NCI-H526 (cell line): ENCODE measurements around the gene DPF3.
A peak's percentile ranks its signal among the peaks of the same experiment; 100 is the strongest.

Experiments used
- DNase-seq, 2 experiments: peaks; one replicate each; lab custom pipeline; 2025; lab: John Stamatoyannopoulos, UW

Gene DPF3

DNA sequence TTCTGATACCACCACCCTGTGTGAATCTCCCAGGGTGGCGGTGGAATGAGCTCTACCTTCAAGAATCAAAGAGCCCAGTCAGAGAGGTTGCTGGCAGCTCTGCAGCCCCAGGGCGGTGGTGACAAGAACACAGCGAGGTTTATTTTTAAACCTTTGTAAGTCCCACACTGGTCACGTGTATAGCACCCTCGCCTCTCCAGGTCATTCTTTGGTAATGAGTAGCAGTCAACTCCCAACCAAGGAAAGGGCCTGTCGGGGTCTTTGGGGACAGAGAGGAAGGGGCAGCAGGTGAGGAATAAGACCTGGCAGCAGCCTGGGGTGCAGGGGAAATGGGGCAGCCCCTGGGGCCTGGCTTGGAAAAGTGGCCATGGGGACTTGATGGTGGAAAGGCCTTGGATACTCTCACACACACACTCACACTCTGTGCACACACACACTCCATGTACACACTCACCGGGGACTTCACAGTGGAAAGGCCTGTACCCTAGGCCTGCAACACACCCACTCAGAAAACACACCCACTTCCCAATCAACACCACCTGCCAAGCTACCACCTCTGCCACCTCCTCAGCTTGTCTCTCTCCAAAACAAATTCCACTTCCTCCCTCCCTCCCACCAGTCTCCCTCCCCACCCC lies 178.6 kb downstream of the DPF3 start:
- DNase-seq, result no peak

DNA sequence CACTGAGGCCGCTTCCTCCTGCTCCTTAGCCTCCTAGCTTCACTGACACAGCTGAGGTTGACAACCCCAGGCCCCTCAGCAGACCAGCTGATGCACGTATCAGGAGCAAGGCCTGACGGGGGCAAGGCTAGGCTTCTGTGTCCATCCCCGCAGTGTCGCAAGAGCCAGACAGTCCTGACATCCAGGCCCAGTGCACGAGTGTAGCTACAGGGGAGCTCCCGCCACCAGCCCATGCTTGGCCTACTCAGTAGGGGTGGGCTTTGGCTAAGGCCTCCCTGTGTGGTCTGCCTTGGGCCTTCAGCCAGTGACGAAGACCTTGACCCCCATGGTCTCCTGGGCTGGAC lies 179.1 kb downstream of the DPF3 start:
- no peak for DNase-seq

DNA sequence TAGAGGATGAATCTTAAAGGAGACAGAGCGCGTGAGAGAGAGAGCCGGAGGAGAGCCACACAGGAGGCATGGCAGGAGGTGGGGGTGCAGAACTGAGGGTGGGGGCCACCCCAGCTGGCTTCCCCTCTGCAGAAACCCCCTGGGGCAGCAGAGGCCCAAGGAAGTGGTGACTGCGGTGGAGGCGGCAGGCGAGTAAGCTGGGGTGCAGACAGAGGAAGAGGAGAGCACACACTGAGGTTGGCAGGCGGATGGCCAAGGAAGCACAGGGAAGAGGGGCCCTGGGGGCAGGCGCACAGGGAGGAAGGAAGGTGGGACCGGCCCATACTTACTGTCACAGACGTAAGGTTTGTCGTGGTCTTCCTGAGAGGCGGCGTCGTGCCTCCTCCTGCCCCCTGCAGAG lies 179.8 kb downstream of the DPF3 start:
- DNase-seq, result no peak

DNA sequence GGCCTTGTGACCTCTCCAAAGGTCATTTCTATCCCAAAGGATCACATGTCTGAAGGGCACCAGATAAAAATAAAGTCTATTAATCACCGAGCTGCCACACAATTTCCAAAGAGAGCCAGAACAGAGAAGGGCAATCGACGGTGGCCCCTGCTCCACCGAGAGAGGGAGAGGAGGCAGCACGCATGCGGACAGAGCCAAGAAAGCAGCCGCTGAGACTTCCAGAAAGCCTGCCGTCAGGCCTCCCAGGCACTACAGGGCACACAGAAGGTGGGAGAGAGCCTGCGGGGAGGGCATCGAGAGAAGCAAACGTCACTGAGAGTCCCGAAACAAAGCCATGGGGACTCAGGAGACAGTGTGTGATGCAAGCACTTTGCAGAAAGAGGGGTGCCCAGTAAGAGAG lies 182.0 kb downstream of the DPF3 start:
- no peak for DNase-seq

DNA sequence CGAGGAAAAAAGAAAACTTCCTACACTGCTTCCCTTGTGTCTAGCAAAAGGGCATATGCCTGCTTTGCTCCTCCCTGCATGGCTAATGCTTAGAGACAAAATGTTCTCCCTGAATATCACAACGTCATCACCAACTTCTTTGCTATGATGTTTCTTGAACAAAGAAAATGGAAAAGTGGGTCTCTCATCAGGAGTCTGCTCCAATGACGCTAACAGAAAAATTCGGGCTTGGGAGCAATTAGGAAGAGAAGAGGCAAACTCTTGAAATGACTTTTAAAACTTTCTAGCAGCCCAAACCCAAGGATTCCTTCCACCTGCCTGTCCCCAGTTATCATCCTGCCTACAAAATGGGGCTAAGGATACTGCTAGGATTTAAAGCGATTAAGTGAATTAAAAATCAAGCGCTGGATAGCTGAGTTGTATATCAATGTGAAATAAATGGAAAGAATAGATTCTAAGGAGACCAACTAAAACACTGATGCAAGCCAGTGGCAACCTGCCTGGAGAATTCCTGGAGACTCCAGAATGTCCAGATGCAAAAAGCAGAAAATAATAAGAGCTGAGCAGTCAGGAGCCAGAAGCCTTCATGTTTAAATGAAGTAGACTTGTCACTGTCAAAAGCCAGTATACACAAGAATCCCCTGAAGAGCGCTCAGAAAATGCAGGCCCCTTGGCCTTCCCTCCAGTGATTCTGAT lies 183.8 kb downstream of the DPF3 start:
- DNase-seq, result no peak

DNA sequence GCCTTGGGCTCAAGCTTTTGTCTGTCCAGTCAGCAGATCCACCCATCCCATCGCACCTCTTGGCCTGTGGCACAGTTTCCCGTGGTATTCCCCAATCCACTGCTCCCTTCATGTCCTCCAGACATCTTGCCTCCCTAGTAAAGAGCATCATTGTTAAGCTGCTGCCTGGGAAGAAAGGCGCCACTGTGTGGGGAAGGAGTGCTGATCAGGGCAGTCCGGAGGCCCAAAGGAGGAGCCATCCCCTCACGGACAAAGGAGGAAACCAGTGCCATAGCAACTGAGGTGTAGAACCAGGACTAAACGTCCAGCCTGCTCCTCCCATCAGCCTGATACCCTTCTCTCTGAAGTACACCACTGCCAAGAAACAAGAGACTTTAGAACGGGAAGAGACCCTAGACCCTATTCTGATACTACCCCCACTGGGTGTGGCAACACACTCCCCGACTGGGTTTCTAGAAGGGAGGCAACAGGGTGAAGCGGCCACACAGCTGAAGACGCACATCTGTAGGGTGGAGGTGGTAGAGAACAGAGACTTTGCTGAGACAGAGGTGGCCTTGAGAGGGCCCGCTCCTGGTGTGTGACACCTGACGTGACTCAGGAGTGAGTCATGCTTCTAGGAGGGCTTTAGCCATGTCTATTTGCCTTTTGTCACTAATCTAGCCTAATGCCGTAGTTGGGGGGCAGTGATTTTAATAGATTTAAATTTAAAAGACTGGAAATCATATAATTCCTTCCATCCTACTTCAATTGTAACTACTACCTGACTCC lies 185.0 kb downstream of the DPF3 start:
- no peak for DNase-seq

DNA sequence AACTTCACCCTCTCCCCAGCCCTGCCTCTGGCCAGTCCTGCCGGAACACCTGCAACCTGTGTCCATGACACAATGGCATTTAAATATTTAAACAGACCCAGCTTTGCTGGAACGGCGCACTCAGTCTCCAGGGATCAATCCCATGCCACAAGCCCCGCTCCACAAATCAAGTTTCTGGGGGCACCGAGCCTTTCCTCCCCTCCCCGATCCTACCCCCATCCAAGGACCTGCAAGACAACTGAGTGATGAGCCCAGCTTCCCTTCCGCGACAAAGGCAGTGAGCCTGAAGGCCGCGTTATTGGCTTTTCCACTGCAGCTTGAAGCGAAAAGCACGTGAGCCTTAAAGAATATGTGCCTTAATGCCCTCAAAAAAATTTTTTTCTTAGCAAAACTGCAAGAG lies 185.7 kb downstream of the DPF3 start:
- peak in 1 of 2 experiments; percentile 4 for DNase-seq

DNA sequence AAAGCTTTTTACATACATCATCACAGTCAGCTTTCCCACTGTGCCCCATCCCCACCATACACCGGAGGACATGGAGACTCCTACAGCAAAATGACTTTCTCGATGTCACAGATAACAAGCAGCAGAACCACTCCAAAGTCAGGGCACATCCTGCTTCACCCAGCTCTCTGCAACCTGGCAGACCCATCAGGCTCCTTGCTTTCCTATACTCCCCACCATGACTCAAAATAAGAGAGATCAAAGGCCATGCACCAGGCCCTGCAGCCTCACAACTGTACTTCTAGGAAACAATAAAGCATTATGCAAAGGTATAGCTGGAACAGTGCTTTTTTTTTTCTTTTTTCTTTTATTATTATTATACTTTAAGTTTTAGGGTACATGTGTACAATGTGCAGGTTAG lies 187.4 kb downstream of the DPF3 start:
- DNase-seq, result no peak

DNA sequence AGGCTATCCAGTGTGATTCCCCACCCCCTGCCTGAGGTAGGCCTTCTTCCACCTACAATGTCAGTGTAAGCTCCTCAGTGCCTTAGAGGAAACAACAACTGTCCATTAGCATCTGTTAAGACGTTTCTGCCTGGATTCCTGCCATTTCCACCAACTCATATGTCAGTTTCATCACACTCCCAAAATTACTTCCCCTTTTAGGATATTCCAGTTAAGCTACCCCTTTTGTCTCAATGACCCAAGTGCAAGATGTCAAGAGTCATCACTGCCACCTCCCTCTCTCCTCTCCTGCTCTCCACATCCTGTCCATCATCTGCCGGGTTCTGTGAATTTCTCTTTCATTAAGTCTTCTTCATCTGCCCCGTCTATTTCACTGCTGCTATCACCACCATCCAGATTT lies 189.4 kb downstream of the DPF3 start:
- DNase-seq, result no peak

DNA sequence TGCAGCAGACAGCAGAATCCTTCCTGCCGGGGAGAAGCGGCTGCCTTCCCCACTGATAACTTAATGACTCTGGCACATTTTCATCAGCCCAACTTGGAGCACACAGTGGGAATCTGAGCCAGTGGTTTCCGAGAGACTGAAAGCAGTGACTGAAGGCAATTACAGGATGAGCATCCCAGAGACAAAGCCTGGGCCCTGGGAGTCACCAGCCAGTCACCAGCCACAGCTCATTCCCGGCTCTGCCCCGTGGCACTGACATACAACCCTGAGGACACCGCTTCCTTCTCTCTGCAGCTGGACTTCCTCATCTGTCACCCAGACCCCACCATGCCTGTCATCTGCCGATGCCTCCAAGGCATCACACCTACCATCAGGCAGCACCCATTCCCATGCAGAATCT lies 192.3 kb downstream of the DPF3 start:
- DNase-seq, result no peak

DNA sequence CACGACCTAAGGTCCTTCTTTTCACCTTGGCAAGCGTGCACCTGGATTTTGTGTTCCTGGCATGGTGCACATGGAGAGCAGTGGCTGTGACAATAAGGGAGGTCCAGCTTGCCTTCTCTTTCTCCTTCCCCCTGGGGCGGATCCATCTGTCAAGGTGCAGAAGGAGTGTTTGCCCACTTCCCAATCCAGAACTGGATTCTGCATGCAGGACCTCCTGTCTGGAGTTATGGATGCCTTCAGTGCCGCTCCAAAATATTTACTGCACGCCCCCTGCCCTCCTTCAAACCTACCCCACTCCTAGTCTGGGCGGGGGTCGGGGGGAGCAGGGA lies 192.7 kb downstream of the DPF3 start:
- no peak for DNase-seq

DNA sequence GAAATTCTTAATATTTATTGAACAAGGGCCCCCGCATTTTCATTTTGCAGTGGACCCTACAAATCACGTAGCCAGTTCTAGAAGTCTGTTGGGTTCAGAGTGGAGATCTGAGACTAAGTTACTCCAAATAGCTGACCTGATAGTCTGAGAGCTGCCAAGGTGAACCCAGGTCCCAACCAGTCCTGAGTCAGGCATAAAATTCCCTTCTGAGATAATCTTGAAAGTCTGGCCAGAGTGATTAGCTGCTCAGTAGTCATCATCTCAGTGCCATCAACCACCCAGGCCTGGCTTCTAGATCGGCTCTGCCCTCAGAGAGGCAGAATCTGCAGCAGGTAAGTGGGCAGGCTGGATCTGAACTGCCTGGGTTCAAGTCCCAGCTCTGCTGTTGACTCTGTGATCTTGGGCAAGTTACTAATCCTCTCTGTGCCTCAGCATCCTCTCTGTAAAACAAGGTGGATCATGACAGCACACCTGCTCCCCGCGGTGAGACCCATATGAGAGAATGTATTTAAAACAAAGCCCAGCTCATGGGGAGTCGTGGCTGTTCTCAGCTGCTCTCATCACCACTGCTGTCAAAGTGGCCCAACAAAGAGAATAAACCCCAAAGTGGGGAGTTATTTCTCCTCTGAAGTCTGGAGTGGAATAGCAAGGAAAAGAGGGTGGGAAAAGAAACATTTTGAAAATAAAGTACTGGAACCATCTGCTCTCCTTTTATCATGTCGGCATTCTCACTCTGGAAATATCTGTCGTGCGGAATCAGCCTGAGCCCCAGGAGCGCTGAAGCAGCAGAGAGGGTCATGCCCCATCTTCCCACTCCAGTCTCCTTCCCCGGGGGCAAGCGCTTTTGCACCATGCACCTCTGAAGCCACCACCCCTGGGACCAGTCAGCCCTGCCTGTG lies 193.3 kb downstream of the DPF3 start:
- DNase-seq, result no peak

DNA sequence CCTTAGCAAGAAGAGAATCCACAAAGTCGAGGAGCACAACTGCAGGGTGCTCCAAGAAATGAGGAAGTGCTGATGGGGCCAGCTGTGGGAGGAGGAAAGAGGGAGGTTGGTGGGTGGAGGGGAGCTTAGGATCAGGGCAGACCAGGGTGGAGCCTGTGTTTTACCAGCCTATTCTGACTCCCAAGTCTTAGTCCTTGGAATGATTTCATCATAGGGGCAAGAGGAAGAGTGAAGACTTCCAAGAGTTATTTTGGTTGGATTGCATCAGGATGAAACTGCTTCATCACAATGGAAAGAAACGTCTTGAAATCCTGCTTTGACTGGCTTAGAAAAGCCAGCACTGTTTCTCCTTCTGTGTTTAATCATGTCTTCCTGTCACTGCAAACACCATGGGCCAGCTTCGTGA lies 194.0 kb downstream of the DPF3 start:
- no peak for DNase-seq

DNA sequence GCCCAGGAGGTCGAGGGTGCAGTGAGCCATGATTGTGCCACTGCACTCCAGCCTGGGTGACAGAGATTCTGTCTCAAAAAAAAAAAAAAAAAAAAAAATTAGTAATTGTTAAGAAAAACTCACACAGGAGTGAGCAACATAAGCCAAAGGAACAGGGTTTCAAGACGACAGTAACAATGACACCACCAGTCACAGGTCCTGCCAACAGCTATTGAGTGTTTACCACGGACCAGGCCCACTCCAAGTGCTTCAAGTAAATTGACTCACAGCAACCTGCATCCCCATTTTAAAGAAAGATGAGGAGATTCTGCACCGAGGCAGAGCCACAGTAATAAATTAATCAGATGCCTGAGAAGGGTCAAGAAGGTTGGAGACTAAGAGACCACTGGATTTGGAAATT lies 194.5 kb downstream of the DPF3 start:
- DNase-seq, result no peak

DNA sequence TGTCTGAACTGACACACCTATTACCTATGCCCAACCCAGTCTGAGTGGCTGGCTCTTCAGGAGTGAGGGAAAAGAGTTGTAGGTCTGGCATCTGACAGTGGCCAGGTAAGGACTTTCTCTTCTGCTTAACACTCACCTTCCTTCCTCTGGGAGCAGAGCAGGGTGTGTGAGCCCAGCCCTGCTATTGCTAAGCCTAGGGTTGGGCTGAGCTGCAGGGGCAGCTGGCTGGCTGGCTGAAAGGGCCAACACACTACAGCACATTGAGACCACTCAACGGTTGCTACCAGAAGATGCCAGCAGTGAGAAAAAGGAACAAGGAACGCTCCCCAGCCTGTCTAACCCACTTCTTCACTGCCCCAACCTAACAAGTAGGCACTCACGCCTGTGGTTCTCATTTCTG lies 201.2 kb downstream of the DPF3 start:
- DNase-seq, result peak in 1 of 2 experiments; percentile 57

DNA sequence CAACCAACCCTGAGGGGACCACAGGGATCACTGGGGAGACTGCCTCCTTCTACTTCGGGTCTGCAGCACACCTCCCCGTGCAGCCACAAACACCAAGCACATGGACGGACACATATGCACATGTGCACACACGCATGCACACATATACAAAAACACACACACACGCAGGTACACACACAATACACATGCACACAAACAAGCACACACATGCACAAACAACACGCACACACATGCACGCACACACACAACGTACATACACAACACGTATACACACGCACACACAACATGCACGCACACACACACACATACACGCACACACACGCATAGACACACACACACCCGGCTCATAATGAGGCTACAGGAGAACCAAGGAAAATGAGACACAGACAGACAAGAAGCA lies 203.6 kb downstream of the DPF3 start:
- DNase-seq, result no peak

DNA sequence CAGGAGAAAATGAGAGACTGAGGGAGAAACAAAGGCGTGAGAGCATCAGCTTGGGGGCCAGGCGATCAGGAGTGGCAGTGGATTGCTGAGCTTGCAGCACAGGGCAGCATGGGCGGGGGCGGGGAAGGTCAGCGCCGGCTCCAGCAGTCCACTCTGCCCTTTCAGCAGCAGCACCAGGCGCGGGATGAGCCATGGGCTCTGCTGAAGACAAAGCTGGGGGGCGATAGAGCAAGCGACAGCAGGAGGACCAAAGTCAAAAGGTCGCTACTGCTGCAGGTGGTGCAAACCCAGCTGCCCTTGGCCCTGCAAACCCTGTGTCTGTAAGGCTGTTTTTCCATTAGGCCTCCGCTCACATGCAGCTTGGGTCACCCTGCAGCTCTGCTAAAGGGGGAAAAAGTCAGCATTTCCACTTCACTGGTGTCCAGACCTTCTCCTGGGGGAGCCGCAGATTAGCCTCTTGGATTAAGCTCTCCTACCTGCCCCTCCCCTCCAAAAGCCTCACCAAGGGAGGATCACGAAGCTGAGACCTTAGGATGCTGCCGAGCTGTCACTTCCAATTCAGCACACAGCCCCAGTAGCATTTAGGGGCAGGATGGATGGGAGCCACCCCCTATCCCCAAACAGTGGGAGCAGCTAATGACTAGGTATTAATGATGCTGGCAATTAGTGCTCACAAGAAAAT lies 204.8 kb downstream of the DPF3 start:
- no peak for DNase-seq

DNA sequence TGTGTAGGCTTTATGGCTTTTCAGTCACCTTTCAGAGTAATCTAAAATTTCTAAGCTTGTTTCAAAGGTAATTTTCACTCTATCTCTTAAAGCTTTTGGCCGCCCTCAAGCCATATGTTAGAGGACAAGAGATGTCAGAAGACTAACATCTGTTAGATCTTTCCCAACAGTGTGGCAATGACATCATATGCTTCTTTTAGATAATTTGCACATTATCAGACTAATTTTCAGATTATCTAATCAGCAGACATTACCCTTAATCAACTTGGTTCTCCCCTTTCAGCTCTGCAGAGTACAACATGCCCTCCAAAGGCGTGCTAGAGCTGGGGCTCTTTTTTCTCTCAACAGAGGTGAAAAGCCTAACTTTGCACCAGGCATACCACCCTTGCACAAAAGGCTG lies 207.1 kb downstream of the DPF3 start:
- DNase-seq, result no peak

DNA sequence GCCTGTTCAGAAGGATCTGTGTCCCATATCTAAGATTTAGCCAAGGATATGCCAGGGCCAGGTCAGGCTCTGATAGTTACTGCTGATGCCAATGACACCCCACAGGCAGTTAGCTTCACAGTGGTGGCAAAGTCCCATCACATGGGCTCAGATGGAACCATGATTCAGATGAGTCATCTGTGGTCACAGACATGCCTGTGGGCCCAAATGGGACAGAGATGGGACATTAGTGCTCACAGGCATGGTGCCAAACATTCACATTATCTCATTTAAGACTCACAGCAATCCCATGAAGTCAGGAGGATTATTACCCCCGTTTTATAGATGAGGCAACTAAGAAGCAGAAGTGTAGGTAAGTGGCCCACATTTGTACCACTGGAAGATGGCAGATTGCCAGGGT lies 207.8 kb downstream of the DPF3 start:
- DNase-seq, result no peak

DNA sequence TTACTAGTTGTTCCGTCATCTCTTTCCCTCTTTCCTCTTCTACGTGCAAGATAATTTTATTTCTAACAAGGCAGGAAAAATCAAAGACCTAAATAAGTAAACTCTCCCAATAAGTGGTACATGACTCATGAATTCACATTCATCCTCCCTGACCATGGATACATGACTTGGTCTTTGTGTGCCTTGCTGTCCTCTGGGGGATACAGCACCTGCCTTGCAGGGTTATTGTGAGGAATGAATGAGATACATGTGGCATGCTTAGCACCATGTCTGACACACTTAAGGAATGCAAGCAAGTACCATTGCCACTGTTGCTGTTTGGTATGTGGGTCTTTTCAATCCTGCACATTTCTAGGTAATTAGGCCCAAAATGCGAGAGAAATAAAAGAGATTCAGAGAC lies 208.4 kb downstream of the DPF3 start:
- DNase-seq, result no peak

DNA sequence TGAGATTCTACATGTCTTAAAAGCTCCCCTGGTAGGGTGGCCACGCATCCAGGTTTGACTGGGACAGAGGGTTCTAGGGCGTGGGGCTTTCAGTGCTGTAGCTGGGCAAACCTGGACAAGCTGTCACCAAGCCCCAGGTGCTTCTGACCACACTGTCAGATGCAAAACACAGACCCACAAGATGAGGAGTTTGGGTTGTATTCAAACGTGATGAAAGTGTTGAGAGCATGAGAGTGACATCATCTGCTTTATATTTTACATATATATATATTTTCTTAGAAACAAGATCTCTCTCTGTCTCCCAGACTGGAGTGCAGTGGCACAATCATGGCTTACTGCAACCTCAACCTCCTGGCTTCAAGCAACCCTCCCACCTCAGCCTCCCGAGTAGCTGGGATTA lies 210.1 kb downstream of the DPF3 start:
- peak; percentile 6 to 17 for DNase-seq

DNA sequence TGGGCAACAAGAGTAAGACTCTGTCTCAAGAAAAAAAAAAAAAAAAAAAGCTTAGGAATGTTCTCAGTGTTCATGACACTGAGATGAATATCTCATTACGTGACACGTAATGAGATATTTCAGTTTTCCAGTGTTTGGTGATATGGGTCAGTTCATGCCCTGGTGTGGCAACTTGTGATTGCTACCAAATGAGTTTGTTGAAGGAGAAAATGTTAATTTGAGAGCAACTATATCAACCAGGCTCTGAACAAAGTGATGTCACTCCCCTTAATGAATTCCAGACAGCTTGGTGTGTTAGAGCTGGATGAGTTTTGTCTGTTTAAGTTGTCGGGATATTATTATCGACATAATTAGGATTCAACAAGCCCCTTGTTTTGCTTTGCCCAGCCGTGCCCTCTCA lies 211.7 kb downstream of the DPF3 start:
- no peak for DNase-seq
